Smooth muscle cell (in vitro differentiated cells): Measurements from ENCODE around the gene COPE. TPM values are rescaled to one million over a fixed set of nuclear protein-coding genes. Genes with fewer than 3 reads are reported as not detected.

Source experiments
- DNase-seq: peaks from one replicate; lab custom pipeline; 2025; ENCODE audit not compliant: unreplicated experiment; lab: John Stamatoyannopoulos, UW
- H2AFZ ChIP-seq: fragments of 200-600 bp; sonication (generic); 2 replicates; pipeline ENCODE4 v1.6.0; 2016; ENCODE audit warnings: antibody characterized with exemption, low read depth, mild to moderate bottlenecking
- H3F3A ChIP-seq: fragments of 200-600 bp; sonication (generic); 2 replicates; pipeline ENCODE4 v1.6.0; 2017; ENCODE audit warnings: antibody characterized with exemption, low read depth
- H3K27ac ChIP-seq: fragments of 200-600 bp; sonication (generic); 2 replicates; pipeline ENCODE4 v1.5.1; 2016; ENCODE audit warnings: low read depth, mild to moderate bottlenecking
- H3K27me3 ChIP-seq: fragments of 200-600 bp; sonication (generic); 2 replicates; pipeline ENCODE4 v1.6.1; 2016; ENCODE audit warnings: low read depth, mild to moderate bottlenecking
- H3K36me3 ChIP-seq: fragments of 200-600 bp; sonication (generic); 2 replicates; pipeline ENCODE4 v1.5.1; 2016; ENCODE audit warnings: low read depth
- H3K4me1 ChIP-seq: fragments of 200-600 bp; sonication (generic); 2 replicates; pipeline ENCODE4 v1.5.1; 2016; ENCODE audit warnings: low read depth
- H3K4me2 ChIP-seq: fragments of 200-600 bp; sonication (generic); 2 replicates; pipeline ENCODE4 v1.6.0; 2016; ENCODE audit warnings: mild to moderate bottlenecking
- H3K4me3 ChIP-seq: fragments of 200-600 bp; sonication (generic); 2 replicates; pipeline ENCODE4 v1.5.1; 2016; ENCODE audit warnings: mild to moderate bottlenecking
- H3K79me2 ChIP-seq: fragments of 200-600 bp; sonication (generic); 2 replicates; pipeline ENCODE4 v1.6.0; 2016; ENCODE audit warnings: low read depth, mild to moderate bottlenecking
- H3K9ac ChIP-seq: fragments of 200-600 bp; sonication (generic); 2 replicates; pipeline ENCODE4 v1.6.0; 2016; ENCODE audit warnings: low read depth
- H3K9me3 ChIP-seq: fragments of 200-600 bp; sonication (generic); replicated peaks from 2 replicates; pipeline ENCODE4 v1.5.1; 2016; ENCODE audit warnings: low read depth
- H4K20me1 ChIP-seq: fragments of 200-600 bp; sonication (generic); 2 replicates; pipeline ENCODE4 v1.6.0; 2016; ENCODE audit warnings: low read depth
- WGBS: methylation state at CpG from one replicate; pipeline ENCODE4 v1.1.7; 2016; ENCODE audit warnings: low lambda C conversion rate; 5-methylcytosine and 5-hydroxymethylcytosine counted together
- polyA plus RNA-seq: library from polyadenylated mRNA; unstranded; fragments of >200 nt; fragmentation: Nextera tagmentation; extraction: Ambion mirVana; gene quantifications from 2 replicates; pipeline ENCODE4 v1.2.1, GENCODE V29; 2016
- total RNA-seq: library from RNA; depleted of rRNA; stranded (reverse); fragments of >200 nt; gene quantifications from 2 replicates; pipeline ENCODE4 v1.2.3, GENCODE V29; 2014
- TF ChIP-seq, protein P1 (sequence below): fragments of 200-600 bp; sonication (generic); IDR thresholded peaks from 2 replicates; pipeline ENCODE4 v1.5.1; 2017; ENCODE audit warnings: borderline replicate concordance, mild to moderate bottlenecking, antibody characterized with exemption; ENCODE audit not compliant: insufficient read depth, poor library complexity, severe bottlenecking

The COPE gene
- total and polyA plus RNA-seq, 2 experiments from 2014 or later, result 236 to 497 TPM

DNA sequence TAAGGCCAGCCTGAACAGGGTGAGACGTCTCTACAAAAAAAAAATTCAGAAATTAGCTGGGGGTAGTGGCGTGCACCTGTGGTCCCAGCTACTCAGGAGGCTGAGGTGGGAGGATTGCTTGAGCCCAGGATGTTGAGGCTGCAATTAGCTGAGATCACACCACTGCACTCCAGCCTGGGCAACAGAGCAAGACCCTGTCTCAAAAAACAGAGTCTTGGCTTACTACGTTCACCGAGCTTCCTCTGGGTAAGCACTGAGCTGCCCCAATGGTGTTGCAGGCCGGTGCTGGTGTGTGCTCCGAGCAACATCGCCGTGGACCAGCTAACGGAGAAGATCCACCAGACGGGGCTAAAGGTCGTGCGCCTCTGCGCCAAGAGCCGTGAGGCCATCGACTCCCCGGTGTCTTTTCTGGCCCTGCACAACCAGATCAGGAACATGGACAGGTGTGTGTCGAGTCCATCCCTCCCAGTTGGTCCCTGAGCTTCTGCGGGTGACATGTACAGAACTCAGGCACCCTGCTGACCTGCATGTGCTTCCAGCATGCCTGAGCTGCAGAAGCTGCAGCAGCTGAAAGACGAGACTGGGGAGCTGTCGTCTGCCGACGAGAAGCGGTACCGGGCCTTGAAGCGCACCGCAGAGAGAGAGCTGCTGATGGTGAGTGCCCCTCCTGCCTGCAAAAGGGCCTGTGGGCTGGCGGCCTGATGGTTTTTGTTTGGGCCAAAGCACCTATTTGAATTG, 63.4 kb downstream of the COPE start:
- no peaks in the 10 kb centered on the region for H3K36me3 ChIP-seq

DNA sequence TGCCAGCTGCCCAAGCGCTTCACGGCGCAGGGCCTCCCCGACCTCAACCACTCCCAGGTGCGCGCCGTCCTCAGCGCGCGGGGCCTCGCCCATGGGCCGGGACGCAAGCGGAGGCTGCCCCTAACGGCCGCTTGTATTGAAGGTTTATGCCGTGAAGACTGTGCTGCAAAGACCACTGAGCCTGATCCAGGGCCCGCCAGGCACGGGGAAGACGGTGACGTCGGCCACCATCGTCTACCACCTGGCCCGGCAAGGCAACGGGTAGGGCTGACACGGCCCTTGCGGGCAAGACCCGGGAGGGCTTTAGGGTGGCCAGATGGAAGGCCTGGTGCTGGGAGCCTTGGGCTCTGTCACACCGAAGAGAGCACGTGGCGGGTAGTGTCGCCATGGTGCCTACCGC, 64.2 kb downstream of the COPE start:
- WGBS, result 98% methylated on average over 33 of the region's 33 CpGs
- Histone ChIP-seq H4K20me1 (peaks cover 65% of the 10 kb centered on the region), H3K4me2 (no peak overlapping the region), H3K79me2 (peaks cover 16% of the 10 kb centered on the region), H3K27ac (no peak overlapping the region), H2AFZ (no peak overlapping the region), H3K4me1 (no peaks in the 10 kb centered on the region), H3K4me3 (no peak overlapping the region), H3K27me3 (no peaks in the 10 kb centered on the region), H3K9me3 (no peaks in the 10 kb centered on the region), H3K9ac (no peak overlapping the region), H3K36me3 (no peaks in the 10 kb centered on the region), H3F3A (peaks cover 5% of the 10 kb centered on the region)
- DNase-seq, result no peak
- TF ChIP-seq, protein P1, sequence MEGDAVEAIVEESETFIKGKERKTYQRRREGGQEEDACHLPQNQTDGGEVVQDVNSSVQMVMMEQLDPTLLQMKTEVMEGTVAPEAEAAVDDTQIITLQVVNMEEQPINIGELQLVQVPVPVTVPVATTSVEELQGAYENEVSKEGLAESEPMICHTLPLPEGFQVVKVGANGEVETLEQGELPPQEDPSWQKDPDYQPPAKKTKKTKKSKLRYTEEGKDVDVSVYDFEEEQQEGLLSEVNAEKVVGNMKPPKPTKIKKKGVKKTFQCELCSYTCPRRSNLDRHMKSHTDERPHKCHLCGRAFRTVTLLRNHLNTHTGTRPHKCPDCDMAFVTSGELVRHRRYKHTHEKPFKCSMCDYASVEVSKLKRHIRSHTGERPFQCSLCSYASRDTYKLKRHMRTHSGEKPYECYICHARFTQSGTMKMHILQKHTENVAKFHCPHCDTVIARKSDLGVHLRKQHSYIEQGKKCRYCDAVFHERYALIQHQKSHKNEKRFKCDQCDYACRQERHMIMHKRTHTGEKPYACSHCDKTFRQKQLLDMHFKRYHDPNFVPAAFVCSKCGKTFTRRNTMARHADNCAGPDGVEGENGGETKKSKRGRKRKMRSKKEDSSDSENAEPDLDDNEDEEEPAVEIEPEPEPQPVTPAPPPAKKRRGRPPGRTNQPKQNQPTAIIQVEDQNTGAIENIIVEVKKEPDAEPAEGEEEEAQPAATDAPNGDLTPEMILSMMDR, result no peak

More for the DNA sequence above, 63.4 kb downstream of the COPE start:
- H3K4me1 ChIP-seq, result no peaks in the 10 kb centered on the region
- peaks cover 8% of the 10 kb centered on the region for H3K79me2 ChIP-seq
- H3K9me3 ChIP-seq, result no peaks in the 10 kb centered on the region
- no peaks in the 10 kb centered on the region for H3K27me3 ChIP-seq
- no peak overlapping the region for H2AFZ ChIP-seq
- TF ChIP-seq, protein P1, result no peak
- no peak overlapping the region for H3K27ac ChIP-seq
- WGBS, result 96% methylated on average over 27 of the region's 27 CpGs
- peaks cover 56% of the 10 kb centered on the region for H4K20me1 ChIP-seq
- H3F3A ChIP-seq, result no peaks in the 10 kb centered on the region
- no peak overlapping the region for H3K4me2 ChIP-seq
- DNase-seq, result no peak
- no peak overlapping the region for H3K9ac ChIP-seq
- H3K4me3 ChIP-seq, result no peak overlapping the region

DNA sequence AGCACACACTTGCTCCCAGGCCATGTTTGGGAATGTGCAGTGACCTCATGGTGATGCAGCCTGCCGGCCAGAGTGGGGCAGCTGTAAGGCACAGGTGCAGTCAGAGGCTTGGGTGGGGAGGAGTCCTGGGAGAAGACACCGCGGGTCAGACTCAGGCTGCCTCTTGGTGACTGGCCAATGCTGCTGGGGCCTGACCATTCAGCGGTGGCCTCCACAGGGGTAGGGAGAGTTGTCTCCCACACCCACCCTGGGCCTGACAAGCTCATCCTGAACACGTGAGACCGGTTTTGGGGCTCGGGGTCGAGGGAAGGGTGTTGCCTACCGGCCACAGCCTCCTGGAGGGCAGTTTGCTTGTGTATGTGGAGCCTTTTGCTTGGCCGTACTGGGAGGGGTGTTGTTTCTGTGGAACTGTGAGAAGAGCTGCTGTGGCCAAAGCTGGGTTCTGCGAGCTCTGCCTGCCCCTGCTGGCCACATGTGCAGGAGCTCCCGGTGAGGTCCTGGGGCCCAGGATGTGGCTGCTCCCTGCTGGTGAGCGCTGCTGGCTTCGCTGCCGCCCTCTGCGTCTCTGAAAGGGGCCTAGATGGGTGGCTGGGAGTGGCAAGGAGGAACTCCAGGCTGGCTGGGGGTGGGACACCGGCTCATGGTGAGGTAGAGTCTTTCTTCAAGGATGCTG, 65.3 kb downstream of the COPE start:
- peaks cover 27% of the 10 kb centered on the region for H3K79me2 ChIP-seq
- no peak overlapping the region for H2AFZ ChIP-seq
- no peak for DNase-seq
- TF ChIP-seq, protein P1, result no peak
- H3K4me1 ChIP-seq, result no peaks in the 10 kb centered on the region
- no peak overlapping the region for H3K4me3 ChIP-seq
- 94% methylated on average over 17 of the region's 17 CpGs for WGBS
- no peak overlapping the region for H3K4me2 ChIP-seq
- H3F3A ChIP-seq, result peaks cover 11% of the 10 kb centered on the region
- H3K9ac ChIP-seq, result no peak overlapping the region
- no peak overlapping the region for H3K27ac ChIP-seq
- no peaks in the 10 kb centered on the region for H3K27me3 ChIP-seq
- peaks cover 76% of the 10 kb centered on the region for H4K20me1 ChIP-seq
- H3K36me3 ChIP-seq, result no peaks in the 10 kb centered on the region
- H3K9me3 ChIP-seq, result no peaks in the 10 kb centered on the region
